Measurements from ENCODE around the gene TAOK2. TPM values are rescaled to one million over a fixed set of nuclear protein-coding genes. Genes with fewer than 3 reads are reported as not detected.

The TAOK2 gene
- total RNA-seq, 4 donors from 2014 or later = 15.9 to 31.0 (median 22.1) TPM

DNA sequence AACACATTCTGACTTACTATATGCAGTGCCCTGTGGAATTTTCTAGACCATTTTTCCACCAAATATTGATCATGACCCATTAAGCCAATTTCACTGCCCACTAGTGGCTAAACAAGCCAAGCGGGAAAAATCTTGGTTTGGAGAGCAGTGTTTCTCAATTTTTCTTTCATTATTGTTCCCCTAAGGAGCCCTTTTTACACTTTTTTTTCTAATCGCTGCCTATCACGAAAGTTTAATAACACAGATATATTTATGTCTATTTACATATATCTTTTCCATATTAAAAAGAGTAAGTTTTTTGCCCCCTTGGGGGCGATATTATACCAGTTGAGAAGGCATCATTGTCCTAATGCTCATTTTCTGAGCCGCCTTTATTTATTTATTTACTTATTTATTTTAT, 68.2 kb downstream of the TAOK2 start:
- Histone ChIP-seq H3K9me3 (no peaks in the 10 kb centered on the region), H3K27ac (no peak overlapping the region), H3K36me3 (no peaks in the 10 kb centered on the region), H3K4me1 (no peaks in the 10 kb centered on the region), H3K4me3 (no peak overlapping the region), H3K27me3 (no peaks in the 10 kb centered on the region)
- in situ Hi-C loops (cut with MboI; ENCODE audit: low sequenced_read_pairs in 4 of 4) (loop anchor here in 2 of 4 donors (10.0 to 25.0 kb wide), 2 partner anchors 143 to 355 kb away; partner anchors contain the start of genes CORO1A (in 1 of the 2) and QPRT (in 1 of the 2)), intact Hi-C loops (cut with DNase I; ENCODE audit: low total_unique reads) (loop anchor here (2.0 kb wide), 1 partner anchor 51 kb away; no protein-coding TSS in a partner anchor)
- ATAC-seq (no peak), DNase-seq (no peak)
- no peak for TF ChIP-seq POLR2A (IDR thresholded peaks at IDR 0.05)
- TF ChIP-seq, protein P1, sequence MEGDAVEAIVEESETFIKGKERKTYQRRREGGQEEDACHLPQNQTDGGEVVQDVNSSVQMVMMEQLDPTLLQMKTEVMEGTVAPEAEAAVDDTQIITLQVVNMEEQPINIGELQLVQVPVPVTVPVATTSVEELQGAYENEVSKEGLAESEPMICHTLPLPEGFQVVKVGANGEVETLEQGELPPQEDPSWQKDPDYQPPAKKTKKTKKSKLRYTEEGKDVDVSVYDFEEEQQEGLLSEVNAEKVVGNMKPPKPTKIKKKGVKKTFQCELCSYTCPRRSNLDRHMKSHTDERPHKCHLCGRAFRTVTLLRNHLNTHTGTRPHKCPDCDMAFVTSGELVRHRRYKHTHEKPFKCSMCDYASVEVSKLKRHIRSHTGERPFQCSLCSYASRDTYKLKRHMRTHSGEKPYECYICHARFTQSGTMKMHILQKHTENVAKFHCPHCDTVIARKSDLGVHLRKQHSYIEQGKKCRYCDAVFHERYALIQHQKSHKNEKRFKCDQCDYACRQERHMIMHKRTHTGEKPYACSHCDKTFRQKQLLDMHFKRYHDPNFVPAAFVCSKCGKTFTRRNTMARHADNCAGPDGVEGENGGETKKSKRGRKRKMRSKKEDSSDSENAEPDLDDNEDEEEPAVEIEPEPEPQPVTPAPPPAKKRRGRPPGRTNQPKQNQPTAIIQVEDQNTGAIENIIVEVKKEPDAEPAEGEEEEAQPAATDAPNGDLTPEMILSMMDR (IDR thresholded peaks at IDR 0.05 in 4 of 5, conservative IDR thresholded peaks at IDR 0.05 in 1 of 5) = peak in 3 of 5 experiments; percentile 34 to 65 (median 48)

Other genes with a start within 250 kb of the TAOK2 start
- gene C16orf54, start 227.9 kb upstream of the TAOK2 start, total RNA-seq = under 1 TPM in 2 of 4 donors, not detected in 2; 0.26 to 0.31 TPM
- gene ZG16, start 195.6 kb upstream of the TAOK2 start, total RNA-seq = 1 to 10 TPM in 1 of 4 donors, not detected in 3; 1.7 TPM
- 10 to 100 TPM in 3 of 4 donors, 1 to 10 TPM in 1; 9.0 to 13.9 (median 12.8) TPM for gene KIF22, start 183.1 kb upstream of the TAOK2 start, total RNA-seq
- 100 to 1,000 TPM in 2 of 4 donors, 10 to 100 TPM in 2; 68.7 to 145 (median 96.4) TPM for gene MAZ, start 167.3 kb upstream of the TAOK2 start, total RNA-seq
- 1 to 10 TPM in 1 of 4 donors, not detected in 3; 3.5 TPM for gene PRRT2, start 161.7 kb upstream of the TAOK2 start, total RNA-seq
- 10 to 100 TPM; 15.5 to 29.2 (median 21.7) TPM for gene PAGR1, start 157.7 kb upstream of the TAOK2 start, total RNA-seq
- gene MVP, start 153.4 kb upstream of the TAOK2 start, total RNA-seq = 10 to 100 TPM; 40.3 to 77.5 (median 47.6) TPM
- 10 to 100 TPM; 35.5 to 71.8 (median 55.7) TPM for gene CDIPT, start 110.6 kb upstream of the TAOK2 start, total RNA-seq
- gene SEZ6L2, start 74.3 kb upstream of the TAOK2 start, total RNA-seq = 1 to 10 TPM in 1 of 4 donors, under 1 TPM in 3; 0.20 to 1.7 (median 0.56) TPM
- not detected for gene ASPHD1, start 73.4 kb upstream of the TAOK2 start, total RNA-seq
- gene KCTD13, start 47.6 kb upstream of the TAOK2 start, total RNA-seq = 1 to 10 TPM; 3.7 to 8.6 (median 6.3) TPM
- gene TMEM219, start 11.8 kb upstream of the TAOK2 start, total RNA-seq = 100 to 1,000 TPM in 1 of 4 donors, 10 to 100 TPM in 3; 48.1 to 120 (median 60.2) TPM
- 10 to 100 TPM; 13.5 to 25.6 (median 17.2) TPM for gene HIRIP3, start 21.7 kb downstream of the TAOK2 start, total RNA-seq
- gene INO80E, start 22.4 kb downstream of the TAOK2 start, total RNA-seq = 10 to 100 TPM; 45.4 to 74.8 (median 55.5) TPM
- not detected for gene DOC2A, start 37.2 kb downstream of the TAOK2 start, total RNA-seq
- gene C16orf92, start 49.3 kb downstream of the TAOK2 start, total RNA-seq = not detected
- under 1 TPM in 1 of 4 donors, not detected in 3; 0.27 TPM for gene TLCD3B, start 57.4 kb downstream of the TAOK2 start, total RNA-seq
- over 10,000 TPM in 1 of 4 donors, 1,000 to 10,000 TPM in 3; 6,096 to 10,805 (median 7,093) TPM for gene ALDOA, start 91.9 kb downstream of the TAOK2 start, total RNA-seq
- 10 to 100 TPM; 23.8 to 64.3 (median 44.7) TPM for gene PPP4C, start 102.1 kb downstream of the TAOK2 start, total RNA-seq
- under 1 TPM; 0.29 to 0.92 (median 0.67) TPM for gene TBX6, start 118.1 kb downstream of the TAOK2 start, total RNA-seq
- gene YPEL3, start 122.3 kb downstream of the TAOK2 start, total RNA-seq = 100 to 1,000 TPM in 3 of 4 donors, 10 to 100 TPM in 1; 97.2 to 197 (median 154) TPM
- under 1 TPM in 2 of 4 donors, not detected in 2; 0.29 to 0.66 TPM for gene GDPD3, start 139.7 kb downstream of the TAOK2 start, total RNA-seq
- 10 to 100 TPM; 28.6 to 48.7 (median 38.0) TPM for gene MAPK3, start 149.4 kb downstream of the TAOK2 start, total RNA-seq
- gene CORO1A, start 209.7 kb downstream of the TAOK2 start, total RNA-seq = 1 to 10 TPM in 3 of 4 donors, under 1 TPM in 1; 0.44 to 8.9 (median 5.8) TPM
- gene BOLA2B, start 219.8 kb downstream of the TAOK2 start, total RNA-seq = 100 to 1,000 TPM in 3 of 4 donors, 10 to 100 TPM in 1; 96.7 to 228 (median 140) TPM
- gene SLX1A, start 220.0 kb downstream of the TAOK2 start, total RNA-seq = 100 to 1,000 TPM in 1 of 4 donors, 10 to 100 TPM in 3; 23.6 to 103 (median 45.7) TPM
- gene SULT1A3, start 225.4 kb downstream of the TAOK2 start, total RNA-seq = 10 to 100 TPM in 1 of 4 donors, 1 to 10 TPM in 2, not detected in 1; 4.9 to 11.3 (median 9.2) TPM

Measured in gastrocnemius medialis (tissue), 4 donors.